K562 treated with DMSO at 1 percent for 24 hours (cell line): ENCODE results near the gene ZMYM4. TPM values are rescaled to one million over a fixed set of nuclear protein-coding genes. Genes with fewer than 3 reads are reported as not detected.

Source experiments
- total RNA-seq: library from RNA; unstranded; fragments of 300-600 nt; gene quantifications from 2 replicates; pipeline ENCODE4 v1.2.3, GENCODE V29; 2022; ENCODE audit warnings: low read depth; ENCODE audit not compliant: insufficient read depth

ZMYM4 gene
- total RNA-seq, result 31.6 and 36.8 TPM in 2 replicates

DNA sequence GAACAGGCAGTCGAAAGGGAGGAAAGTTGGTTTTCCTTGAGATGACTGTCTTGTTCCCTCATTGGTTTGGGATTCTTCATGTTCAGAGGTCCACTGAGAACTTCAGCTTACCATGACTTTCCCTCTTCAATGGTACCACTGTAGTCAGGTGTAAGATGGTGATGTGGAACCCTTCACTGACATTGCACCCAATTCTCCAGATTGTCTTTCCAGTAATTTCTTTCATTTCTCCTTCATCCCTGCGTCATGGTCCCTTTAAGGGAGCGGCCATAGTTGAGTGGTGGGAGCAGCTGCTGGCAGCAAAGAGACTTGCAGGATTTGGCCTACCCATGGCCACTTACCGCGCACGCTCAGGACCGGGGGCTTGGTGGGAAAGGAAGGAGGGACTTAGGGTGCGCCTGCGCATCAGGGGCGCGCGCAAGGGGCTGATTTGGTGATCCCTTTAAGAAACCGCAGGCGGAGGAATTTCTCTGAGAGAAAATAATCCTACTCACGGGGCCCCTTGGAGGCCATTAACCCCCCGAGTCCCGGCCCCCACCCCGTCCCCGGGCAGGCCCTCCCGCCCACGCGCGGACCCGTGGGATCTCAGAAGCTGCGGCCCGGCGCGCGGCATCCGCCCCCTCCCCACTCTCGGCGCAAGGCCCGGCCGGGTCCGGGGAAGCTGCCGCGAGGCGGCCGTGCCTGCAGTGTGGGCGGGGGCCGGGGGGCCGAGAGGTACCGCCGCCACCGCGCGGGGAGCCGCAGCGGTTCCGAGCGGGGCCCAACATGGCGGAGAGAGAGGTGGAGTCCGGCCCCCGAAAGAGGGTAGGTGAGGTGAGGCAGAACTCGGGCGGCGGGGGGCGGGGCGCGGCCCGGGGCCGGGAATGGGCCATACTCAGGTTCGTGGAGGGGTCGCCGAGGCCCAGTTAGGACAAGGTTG lies at the start of gene ZMYM4:
Gene ZMYM4, plus strand, starts transcription at position 428 of the 919 bp plus-strand sequence. Its CDS starts 338 bp downstream, at position 766.

Other genes with a start within 250 kb of the ZMYM4 start
- gene ZMYM6, start 236.8 kb upstream of the ZMYM4 start, total RNA-seq, result 4.4 and 6.2 TPM in 2 replicates
- 4.9 and 8.0 TPM in 2 replicates for gene ZMYM1, start 189.3 kb upstream of the ZMYM4 start, total RNA-seq
- gene SFPQ, start 75.6 kb upstream of the ZMYM4 start, total RNA-seq, result 272 and 295 TPM in 2 replicates